ENCODE measurements around the gene ARMC9.

ARMC9 gene

GRCh38 chr2:231321021-231321420, 122.6 kb downstream of the ARMC9 start:
- no peak for TF ChIP-seq CTCF (IDR thresholded peaks at IDR 0.05)

GRCh38 chr2:231321556-231322334, 123.3 kb downstream of the ARMC9 start:
- no peak for TF ChIP-seq CTCF (IDR thresholded peaks at IDR 0.05)

GRCh38 chr2:231323316-231323715, 124.9 kb downstream of the ARMC9 start:
- TF ChIP-seq CTCF (IDR thresholded peaks at IDR 0.05) = no peak

GRCh38 chr2:231325826-231326225, 127.4 kb downstream of the ARMC9 start:
- TF ChIP-seq CTCF (IDR thresholded peaks at IDR 0.05) = no peak

- TF ChIP-seq CTCF (IDR thresholded peaks at IDR 0.05) = no peak
Measured at GRCh38 chr2:231326404-231326803, 128.0 kb downstream of the ARMC9 start.

GRCh38 chr2:231330311-231330710, 131.9 kb downstream of the ARMC9 start:
- no peak for TF ChIP-seq CTCF (IDR thresholded peaks at IDR 0.05)

GRCh38 chr2:231331533-231331932, 133.1 kb downstream of the ARMC9 start:
- TF ChIP-seq CTCF (IDR thresholded peaks at IDR 0.05) = no peak

GRCh38 chr2:231332388-231332787, 134.0 kb downstream of the ARMC9 start:
- no peak for TF ChIP-seq CTCF (IDR thresholded peaks at IDR 0.05)
